Renal cortex interstitium (tissue), 11 donors: ENCODE measurements around the gene PIK3R6. TPM values are rescaled to one million over a fixed set of nuclear protein-coding genes. Genes with fewer than 3 reads are reported as not detected.
"Not testable (repeated sequence)": the region's sequence is repeated elsewhere in the genome, so short reads cannot be mapped to it uniquely, and the experiment has no call there.

Experiments used
- DNase-seq, 11 donors: peaks; one replicate each; pipeline ENCODE4 v3.0.0-alpha.2; 2013; ENCODE audit warnings: low read depth in 9 of 11, low spot score in 4 of 11; ENCODE audit errors: extremely low read depth in 1 of 11
- polyA plus RNA-seq, 3 donors: library from polyadenylated mRNA; unstranded; fragments of 120-200 nt; gene quantifications; one replicate each; pipeline ENCODE4 v1.2.1, GENCODE V29; 2013; ENCODE audit not compliant: insufficient read length in 3 of 3

The PIK3R6 gene
- polyA plus RNA-seq, 3 donors = 1.2 to 2.2 (median 1.4) TPM

GRCh38 chr17:8859027-8859803 is 8.3 kb downstream of the PIK3R6 start:
- DNase-seq = no peak

DNA sequence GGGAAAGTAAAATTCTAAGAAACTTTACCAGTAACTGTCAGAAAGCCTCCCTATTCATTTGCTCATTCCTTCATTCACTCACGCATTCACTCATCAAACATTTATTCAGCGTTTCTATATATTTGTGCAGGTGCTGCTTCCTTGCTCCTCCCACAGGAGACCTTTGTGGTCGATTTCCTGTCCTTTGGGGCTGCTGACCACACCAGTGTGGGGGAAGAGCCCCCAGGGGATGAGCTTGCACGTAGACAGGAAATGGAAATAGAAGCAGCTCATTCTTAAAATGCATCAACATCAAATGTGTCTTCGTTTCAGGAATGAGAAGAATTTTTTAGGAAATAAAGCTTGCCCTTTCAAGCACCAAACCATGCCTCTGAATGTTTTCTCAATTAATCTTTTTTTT is 9.6 kb downstream of the PIK3R6 start:
- no peak for DNase-seq

GRCh38 chr17:8856869-8857575 is 10.5 kb downstream of the PIK3R6 start:
- no peak for DNase-seq

- DNase-seq = not testable (repeated sequence)
Observed at GRCh38 chr17:8856205-8856603, 11.3 kb downstream of the PIK3R6 start.

DNA sequence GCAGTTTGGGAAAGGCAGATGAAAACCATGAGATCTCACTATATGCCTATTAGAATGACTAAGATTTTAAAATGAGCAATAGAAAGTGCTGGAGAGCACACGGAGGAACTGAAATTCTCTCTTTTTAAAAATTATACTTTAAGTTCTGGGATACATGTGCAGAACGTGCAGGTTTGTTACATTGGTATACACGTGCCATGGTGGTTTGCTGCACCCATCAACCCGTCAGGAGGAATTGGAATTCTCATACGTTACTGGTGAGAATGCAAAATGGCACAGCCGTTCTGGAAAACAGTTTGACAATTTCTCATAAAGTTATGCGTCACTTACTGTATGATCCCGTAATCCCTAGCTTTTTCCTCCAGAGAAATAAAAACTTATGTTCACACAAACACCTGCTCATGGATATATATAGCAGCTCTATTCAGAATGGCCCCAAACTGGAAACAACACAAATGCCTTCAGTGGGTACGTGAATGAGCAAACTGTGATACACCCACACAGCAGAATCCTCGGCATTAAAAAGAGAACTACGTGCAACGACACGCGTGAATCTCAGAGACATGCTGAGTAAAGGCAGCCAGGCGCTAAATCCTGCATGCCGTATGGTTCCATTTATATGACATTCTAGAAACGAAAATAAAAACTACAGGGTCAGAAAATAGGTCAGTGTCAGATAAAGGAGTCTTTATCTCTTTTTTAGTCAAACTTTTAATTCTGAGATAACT is 11.8 kb downstream of the PIK3R6 start:
- DNase-seq = no peak

DNA sequence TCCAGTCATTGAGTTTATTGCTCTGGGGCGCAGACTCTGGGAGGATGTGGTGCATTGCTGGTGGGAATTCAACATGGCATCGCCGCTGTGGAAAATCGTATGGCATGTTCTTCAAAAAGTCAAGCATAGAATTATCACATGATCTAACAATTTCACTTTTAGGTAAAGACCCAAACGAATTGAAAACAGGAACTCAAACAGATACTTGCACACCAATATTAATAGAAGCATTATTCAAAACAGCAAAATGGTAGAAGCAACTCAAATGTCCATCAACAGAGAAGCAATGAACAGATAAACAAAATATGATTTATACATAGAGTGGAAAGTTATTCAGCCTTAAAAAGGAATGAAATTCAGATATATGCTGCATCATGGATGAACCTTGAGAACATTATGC is 15.9 kb downstream of the PIK3R6 start:
- no peak for DNase-seq

DNA sequence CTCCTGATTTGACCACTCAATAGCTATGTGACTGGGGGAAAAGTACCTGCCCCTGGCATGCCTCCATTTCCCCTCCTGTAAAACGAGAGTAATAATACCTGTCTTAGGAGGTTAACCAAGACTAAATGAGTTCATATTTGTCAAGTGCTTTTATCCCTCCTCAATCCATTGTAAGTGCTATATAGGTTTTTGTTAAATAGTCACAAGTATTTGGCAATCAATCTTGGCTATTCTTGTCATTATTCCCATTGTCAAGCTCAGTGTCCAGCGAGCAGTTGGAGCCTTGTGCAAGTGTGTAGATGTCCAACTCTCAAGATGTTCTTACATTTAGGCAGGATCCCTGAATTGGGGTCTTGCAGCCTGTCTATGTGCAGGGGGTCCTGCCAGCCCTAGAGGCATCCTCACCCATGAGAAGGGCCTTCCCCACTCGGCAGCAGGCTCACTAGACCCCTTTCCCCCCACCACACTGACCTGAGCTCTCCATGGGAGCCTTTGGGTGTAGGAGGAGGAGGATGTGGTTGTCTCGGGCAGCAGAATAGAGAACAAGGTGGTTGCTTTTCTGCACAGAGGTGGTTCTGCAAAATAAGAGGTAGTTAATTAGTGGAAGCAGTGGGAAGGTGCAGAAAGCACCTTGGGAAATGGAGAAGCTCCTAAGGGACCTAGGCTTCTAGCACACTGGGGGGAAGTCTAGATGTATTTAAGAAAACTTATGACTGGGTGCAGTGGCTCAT is 18.0 kb downstream of the PIK3R6 start:
- no peak for DNase-seq

DNA sequence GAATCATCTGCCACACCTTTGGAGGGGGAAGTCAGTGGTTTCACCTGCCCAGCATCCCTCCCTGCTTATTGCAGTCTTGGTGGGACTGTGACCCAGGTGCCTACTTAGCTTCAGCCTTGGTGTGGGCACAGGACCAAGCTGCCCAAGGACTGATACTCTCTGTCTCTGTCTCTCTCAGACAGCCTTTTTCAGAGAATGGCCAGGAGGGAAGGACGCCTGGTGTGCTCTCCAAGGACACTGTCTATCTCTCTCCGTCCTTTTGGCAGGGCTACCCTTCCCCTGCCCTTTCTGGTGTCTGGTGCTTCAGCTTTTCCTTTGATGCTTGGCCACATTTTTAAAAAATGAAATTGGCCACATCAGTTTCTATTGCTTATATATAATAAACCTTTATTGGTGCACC is 19.6 kb downstream of the PIK3R6 start:
- no peak for DNase-seq

- DNase-seq = no peak
Observed at GRCh38 chr17:8846768-8847211, 20.7 kb downstream of the PIK3R6 start.

DNA sequence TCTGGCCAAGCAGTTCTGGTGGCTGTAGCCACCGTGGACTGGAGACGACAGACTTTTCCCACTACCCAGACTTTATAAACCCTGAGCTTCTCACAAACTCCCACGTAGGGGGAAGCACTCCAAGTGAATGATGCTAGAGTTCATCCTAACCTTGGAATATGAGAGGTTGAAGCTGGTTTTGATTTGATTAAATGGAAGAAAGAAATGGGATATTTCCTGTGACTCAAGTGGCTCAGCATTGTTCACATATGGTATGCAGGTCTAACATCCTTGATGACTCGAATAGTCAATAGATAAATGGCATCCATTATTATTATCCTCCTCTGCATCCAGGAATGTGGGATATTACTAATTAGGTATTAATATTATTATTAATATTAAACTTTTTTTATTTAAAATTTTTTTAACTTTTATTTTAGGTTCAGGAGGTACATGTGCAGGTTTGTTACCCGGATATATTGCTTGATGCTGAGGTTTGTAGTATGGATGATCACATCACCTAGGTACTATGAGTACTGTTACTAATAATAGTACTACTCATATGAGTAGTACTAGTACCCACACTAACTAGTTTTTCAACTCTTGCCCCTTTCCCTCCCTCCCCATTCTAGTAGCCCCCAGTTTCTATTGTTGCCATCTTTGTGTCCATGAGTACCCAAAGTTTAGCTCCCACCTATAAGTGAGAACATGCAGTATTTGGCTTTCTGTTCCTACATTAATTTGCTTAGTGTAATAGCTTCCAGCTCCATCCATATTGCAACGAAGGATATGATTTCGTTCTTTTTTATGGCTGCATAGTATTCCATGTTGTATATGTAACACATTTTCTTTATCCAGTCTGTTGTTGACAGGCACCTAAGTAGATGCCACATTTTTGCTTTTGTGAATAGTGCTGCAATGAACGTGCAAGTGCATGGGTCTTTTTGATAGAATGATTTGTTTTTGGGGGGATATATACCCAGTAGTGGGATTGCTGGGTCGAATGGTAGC is 22.9 kb downstream of the PIK3R6 start:
- DNase-seq = no peak

DNA sequence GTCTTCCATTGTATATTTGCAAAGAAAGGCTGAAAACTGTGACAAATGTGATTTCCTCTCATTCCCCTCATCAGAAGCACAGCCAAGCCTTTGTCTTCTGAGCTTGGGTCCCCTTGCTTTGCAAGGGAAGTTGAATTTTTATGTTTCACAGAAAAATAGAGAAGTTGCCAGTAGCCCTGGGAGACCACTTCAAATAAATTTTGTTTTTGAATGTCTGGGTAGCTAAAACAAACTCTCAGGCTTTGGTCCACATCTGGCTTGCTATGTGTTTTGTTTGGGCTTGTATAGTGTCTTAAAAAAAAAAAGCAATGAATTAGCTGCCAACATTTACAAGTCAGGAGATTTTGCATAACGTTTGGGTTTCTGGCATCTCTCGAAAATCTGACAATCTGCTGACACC is 24.1 kb downstream of the PIK3R6 start:
- no peak for DNase-seq

- no peak for DNase-seq
Observed at GRCh38 chr17:8841844-8842243, 25.6 kb downstream of the PIK3R6 start.

DNA sequence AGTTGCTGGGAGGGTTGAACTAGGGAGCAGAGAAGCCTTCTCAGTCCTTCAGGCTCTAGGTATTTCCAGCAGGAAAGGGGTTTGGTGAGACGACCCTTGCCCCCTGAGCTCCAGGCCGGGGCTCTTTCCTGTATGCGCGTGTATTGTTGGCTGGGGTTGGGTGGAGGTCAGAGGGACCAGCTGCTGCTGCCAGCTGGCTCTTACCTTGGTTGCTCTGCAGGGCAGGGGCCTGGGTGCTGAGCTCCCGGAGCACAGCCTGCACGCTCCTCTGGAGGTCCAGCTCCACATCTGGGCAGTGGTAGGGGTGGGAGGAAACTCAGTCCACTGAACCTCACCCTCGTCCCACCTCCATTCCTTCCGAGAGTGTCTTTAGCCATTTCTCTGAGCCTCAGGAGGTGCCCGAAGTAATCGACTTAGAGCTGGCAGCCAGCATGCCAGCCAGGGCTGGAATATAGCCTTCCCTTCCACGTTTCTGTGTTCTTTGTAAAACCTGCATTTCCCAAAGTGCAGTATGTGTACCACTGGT is 28.0 kb downstream of the PIK3R6 start:
- no peak for DNase-seq

DNA sequence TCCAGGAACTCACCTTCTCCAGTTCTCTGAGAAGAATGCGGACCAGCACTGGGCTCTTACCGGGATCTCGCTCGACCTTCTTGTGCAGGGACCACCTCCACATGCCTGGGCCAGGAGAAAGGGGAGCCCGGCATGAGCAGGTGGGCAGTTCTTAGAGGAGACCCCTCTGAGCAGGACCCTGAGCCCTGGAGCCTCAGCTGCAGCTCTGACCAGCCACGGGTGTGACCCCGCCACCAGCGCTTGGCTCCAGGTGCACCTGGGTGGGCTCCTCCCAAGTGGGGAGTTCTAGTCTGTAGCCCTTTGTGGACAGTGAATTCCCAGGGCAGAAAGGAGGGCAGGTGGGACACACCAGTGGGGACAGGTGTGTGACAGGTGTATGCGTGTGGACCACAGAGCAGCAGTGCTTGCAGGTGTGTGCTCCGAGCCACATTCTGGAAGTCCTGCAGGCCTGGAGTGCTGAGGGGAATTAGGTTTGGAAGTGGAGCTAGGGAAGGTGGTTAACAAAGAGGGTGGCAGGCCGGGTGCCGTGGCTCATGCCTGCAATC is 28.9 kb downstream of the PIK3R6 start:
- no peak for DNase-seq

- no peak for DNase-seq
Observed at GRCh38 chr17:8837563-8838075, 29.9 kb downstream of the PIK3R6 start.

DNA sequence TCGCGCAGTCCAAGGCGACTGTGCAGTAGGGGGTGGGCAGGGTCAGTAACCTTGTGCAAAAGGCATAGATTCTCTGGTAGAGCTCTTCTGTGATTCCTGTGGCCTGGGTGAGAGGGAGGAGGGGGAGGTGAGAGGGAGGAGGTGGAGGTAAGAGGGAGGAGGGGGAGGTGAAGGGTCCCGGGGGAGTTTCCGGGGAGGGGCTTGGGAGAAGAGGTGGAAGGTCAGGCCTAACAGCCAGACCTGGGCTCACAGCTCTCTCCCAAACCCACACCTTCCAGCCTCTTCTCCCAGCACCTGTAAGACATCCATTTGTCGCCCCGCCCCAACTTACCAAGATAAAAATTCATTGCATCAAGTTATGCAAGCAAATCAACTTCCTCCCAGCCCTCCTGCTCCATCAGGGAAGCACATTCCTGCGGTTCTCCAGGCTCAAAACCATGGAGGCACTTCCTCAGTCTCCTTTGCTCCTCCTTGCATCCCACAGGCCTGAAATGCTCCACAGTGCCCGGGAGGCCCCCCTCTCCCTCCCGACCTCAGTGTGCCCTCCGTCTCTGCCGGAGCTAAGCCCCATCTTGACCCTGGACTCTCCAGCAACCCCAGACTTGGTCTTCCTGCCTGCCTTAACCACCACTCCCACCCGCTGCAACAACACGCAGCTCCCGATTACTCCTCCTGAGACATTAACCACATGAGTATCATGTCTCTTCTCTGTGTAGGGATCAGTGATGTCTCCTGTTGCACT is 30.5 kb downstream of the PIK3R6 start:
- no peak for DNase-seq
